Astrocyte (in vitro differentiated cells and primary cell): Measurements from ENCODE around the gene ZFHX3. TPM values are rescaled to one million over a fixed set of nuclear protein-coding genes. Genes with fewer than 3 reads are reported as not detected.

ENCODE experiments used
- DNase-seq: peaks from one replicate; pipeline ENCODE4 v3.0.0-alpha.2; 2010; ENCODE audit warnings: low read depth
- FAIRE-seq: peaks from 2 replicates; lab custom pipeline; 2011; peaks lifted over from hg19 to GRCh38; lab: Jason Lieb, UNC
- H2AFZ ChIP-seq: 2 replicates; pipeline ENCODE4 v1.6.0; 2012; ENCODE audit warnings: low read depth, low read length, inconsistent platforms
- H3K27ac ChIP-seq: 2 replicates; pipeline ENCODE4 v1.5.1; 2011; ENCODE audit warnings: low read depth, low read length, inconsistent platforms
- H3K27me3 ChIP-seq: 2 replicates; pipeline ENCODE4 v1.6.0; 2011; ENCODE audit warnings: low read length, inconsistent platforms; ENCODE audit not compliant: insufficient read depth
- H3K36me3 ChIP-seq: 2 replicates; pipeline ENCODE4 v1.5.1; 2011; ENCODE audit warnings: low read length, inconsistent platforms; ENCODE audit not compliant: insufficient read depth
- H3K4me1 ChIP-seq: 2 replicates; pipeline ENCODE4 v1.5.1; 2011; ENCODE audit warnings: low read length, inconsistent platforms; ENCODE audit not compliant: insufficient read depth
- H3K4me2 ChIP-seq: 2 replicates; pipeline ENCODE4 v1.6.0; 2012; ENCODE audit warnings: low read length, inconsistent platforms
- H3K4me3 ChIP-seq: 2 replicates; pipeline ENCODE4 v1.5.1; 2011; ENCODE audit warnings: low read depth, mild to moderate bottlenecking, low read length, inconsistent platforms; ENCODE audit not compliant: insufficient read depth
- H3K79me2 ChIP-seq: 2 replicates; pipeline ENCODE4 v1.6.0; 2012; ENCODE audit warnings: mild to moderate bottlenecking, low read length, inconsistent platforms; ENCODE audit not compliant: insufficient read depth
- H3K9ac ChIP-seq: 2 replicates; pipeline ENCODE4 v1.6.0; 2012; ENCODE audit warnings: mild to moderate bottlenecking, low read length, inconsistent platforms
- H3K9me3 ChIP-seq: 2 replicates; pipeline ENCODE4 v1.5.1; 2012; ENCODE audit warnings: low read depth, mild to moderate bottlenecking, low read length, inconsistent platforms; ENCODE audit not compliant: insufficient read depth
- H4K20me1 ChIP-seq: 2 replicates; pipeline ENCODE4 v1.6.0; 2012; ENCODE audit warnings: low read length, inconsistent platforms; ENCODE audit not compliant: insufficient read depth
- H3K27ac Mint-ChIP-seq: one replicate; pipeline ENCODE4 v1.8.0; 2021; ENCODE audit warnings: mild to moderate bottlenecking, mixed read lengths; ENCODE audit not compliant: unreplicated experiment
- H3K27me3 Mint-ChIP-seq: one replicate; pipeline ENCODE4 v1.8.0; 2021; ENCODE audit warnings: low read depth, mixed read lengths; ENCODE audit not compliant: unreplicated experiment
- H3K36me3 Mint-ChIP-seq: one replicate; pipeline ENCODE4 v1.8.0; 2021; ENCODE audit warnings: low read depth, mixed read lengths; ENCODE audit not compliant: unreplicated experiment
- H3K4me1 Mint-ChIP-seq: one replicate; pipeline ENCODE4 v1.8.0; 2021; ENCODE audit warnings: low read depth, mixed read lengths; ENCODE audit not compliant: unreplicated experiment
- H3K4me3 Mint-ChIP-seq: one replicate; pipeline ENCODE4 v1.8.0; 2021; ENCODE audit warnings: mild to moderate bottlenecking, moderate library complexity, mixed read lengths; ENCODE audit not compliant: unreplicated experiment
- H3K9me3 Mint-ChIP-seq: one replicate; pipeline ENCODE4 v1.8.0; 2021; ENCODE audit warnings: mild to moderate bottlenecking, mixed read lengths; ENCODE audit not compliant: unreplicated experiment
- CTCF ChIP-seq: IDR thresholded peaks from 2 replicates; pipeline ENCODE4 v1.5.1; 2011; ENCODE audit warnings: low read depth, mild to moderate bottlenecking, inconsistent platforms, low read length, moderate library complexity; ENCODE audit not compliant: insufficient read depth
- EZH2 ChIP-seq: IDR thresholded peaks from 2 replicates; pipeline ENCODE4 v1.6.1; 2012; ENCODE audit warnings: mild to moderate bottlenecking, low read length, inconsistent platforms; ENCODE audit not compliant: insufficient read depth
- total RNA-seq: library from RNA; stranded (reverse); gene quantifications from 2 replicates; pipeline ENCODE4 v1.2.1, GENCODE V29; 2021

The ZFHX3 gene
- total RNA-seq, 1 donor from 2014 or later, result 19.7 TPM

DNA sequence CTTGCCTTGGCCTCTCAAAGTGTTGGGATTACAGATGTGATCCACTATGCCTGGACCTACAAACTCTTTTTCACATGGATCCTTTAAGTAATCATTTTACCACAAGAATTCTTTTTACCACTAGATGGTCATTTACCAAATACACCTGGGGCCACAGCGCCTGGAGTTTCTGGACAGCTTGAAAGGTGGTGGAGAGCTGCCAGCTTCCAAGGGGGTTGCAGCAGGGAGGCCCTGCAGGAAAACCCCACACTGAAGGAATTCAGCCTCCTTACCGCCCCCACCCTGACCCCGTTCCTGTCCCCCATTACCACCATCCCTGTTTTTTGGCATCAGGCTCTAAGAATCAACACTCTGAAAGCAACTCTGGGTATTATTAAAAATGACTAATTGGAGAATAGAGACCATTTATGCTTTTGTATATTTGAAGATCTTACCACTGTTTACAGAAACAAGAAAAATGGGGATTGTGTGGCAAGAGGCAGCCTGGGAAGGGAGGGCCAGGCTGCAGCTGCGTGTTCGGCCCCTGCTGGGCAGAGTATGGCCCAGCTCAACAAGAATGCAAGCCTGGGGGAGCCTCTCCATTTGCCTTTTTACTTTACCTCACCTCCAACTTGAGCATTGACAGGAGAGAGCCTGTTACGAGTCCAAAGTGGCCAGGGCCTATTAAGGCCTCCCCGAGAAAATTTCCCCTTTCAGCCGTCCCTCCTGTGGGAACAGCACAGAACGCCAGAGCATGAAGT lies 209.9 kb downstream of the ZFHX3 start:
- Histone ChIP-seq H3K4me2 (peak overlapping the region; percentile 25), H3K4me1 (peaks cover 7% of the 10 kb centered on the region), H3K27ac (no peak overlapping the region), H3K79me2 (peaks cover 18% of the 10 kb centered on the region), H2AFZ (no peak overlapping the region), H3K27me3 (no peaks in the 10 kb centered on the region), H3K4me3 (no peak overlapping the region), H3K9me3 (no peaks in the 10 kb centered on the region), H4K20me1 (peaks cover 29% of the 10 kb centered on the region), H3K36me3 (no peaks in the 10 kb centered on the region), H3K9ac (no peak overlapping the region)
- Mint-ChIP-seq H3K4me1 (peaks cover 17% of the 10 kb centered on the region), H3K36me3 (peaks cover 2% of the 10 kb centered on the region), H3K27ac (no peak overlapping the region), H3K27me3 (no peaks in the 10 kb centered on the region), H3K4me3 (peak overlapping the region; percentile 42), H3K9me3 (no peaks in the 10 kb centered on the region)
- FAIRE-seq (no peak), DNase-seq (peak; percentile 35)
- TF ChIP-seq EZH2 (no peak), CTCF (no peak)

DNA sequence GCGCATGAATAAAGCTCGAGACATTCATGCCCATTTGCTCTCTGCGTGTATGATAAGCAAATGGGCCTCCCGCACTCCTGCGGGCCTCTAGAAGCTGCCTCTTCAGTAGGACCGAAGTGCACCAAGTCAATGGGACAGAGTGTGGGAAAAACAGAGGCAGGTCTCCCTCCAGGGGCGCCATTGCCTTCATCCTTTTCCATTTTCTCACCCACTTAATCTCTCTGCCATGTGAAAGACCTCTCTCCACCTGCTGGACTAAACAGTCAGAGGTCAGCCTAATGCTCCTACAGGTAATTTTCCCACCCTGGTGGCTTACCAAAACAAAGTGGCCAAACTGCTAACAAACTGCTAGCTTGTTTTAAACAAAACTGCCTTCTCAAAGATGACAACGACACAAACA lies 210.9 kb downstream of the ZFHX3 start:
- FAIRE-seq (no peak), DNase-seq (no peak)
- H3K27ac Mint-ChIP-seq, result no peak overlapping the region
- no peaks in the 10 kb centered on the region for H3K27me3 ChIP-seq
- H3K4me1 Mint-ChIP-seq, result peaks cover 23% of the 10 kb centered on the region
- H3K4me1 ChIP-seq, result peaks cover 7% of the 10 kb centered on the region
- no peaks in the 10 kb centered on the region for H3K9me3 ChIP-seq
- H3K4me3 ChIP-seq, result no peak overlapping the region
- H3K27me3 Mint-ChIP-seq, result no peaks in the 10 kb centered on the region
- H3K4me3 Mint-ChIP-seq, result no peak overlapping the region
- H4K20me1 ChIP-seq, result peaks cover 36% of the 10 kb centered on the region
- H3K4me2 ChIP-seq, result no peak overlapping the region
- no peaks in the 10 kb centered on the region for H3K36me3 ChIP-seq
- TF ChIP-seq EZH2 (no peak), CTCF (no peak)
- no peak overlapping the region for H3K27ac ChIP-seq
- H2AFZ ChIP-seq, result no peak overlapping the region
- H3K9ac ChIP-seq, result no peak overlapping the region
- no peaks in the 10 kb centered on the region for H3K9me3 Mint-ChIP-seq
- peaks cover 16% of the 10 kb centered on the region for H3K79me2 ChIP-seq
- H3K36me3 Mint-ChIP-seq, result peaks cover 2% of the 10 kb centered on the region

DNA sequence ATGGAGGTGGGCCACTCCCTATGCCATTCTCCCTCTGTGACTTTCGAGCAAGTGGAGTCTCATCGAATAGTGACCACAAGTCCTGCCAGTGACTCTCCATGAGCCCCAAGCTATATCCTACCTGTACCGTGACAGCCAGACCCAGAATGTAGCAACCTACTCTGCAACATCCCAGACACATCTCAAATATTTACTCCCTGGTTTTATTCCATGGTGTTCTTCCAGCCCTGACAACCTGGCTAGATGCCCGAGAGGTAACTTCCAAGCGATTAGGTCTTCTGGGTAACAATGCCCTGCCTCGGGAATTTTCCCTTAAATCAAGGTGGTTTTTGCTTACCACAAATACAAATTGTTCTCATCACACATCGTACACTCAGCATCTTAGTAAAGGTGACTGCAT lies 211.7 kb downstream of the ZFHX3 start:
- FAIRE-seq (no peak), DNase-seq (no peak)
- Mint-ChIP-seq H3K27me3 (no peaks in the 10 kb centered on the region), H3K36me3 (peaks cover 2% of the 10 kb centered on the region), H3K4me3 (no peak overlapping the region), H3K4me1 (peaks cover 23% of the 10 kb centered on the region), H3K9me3 (no peaks in the 10 kb centered on the region), H3K27ac (no peak overlapping the region)
- H4K20me1 ChIP-seq, result peaks cover 40% of the 10 kb centered on the region
- no peaks in the 10 kb centered on the region for H3K36me3 ChIP-seq
- peaks cover 4% of the 10 kb centered on the region for H3K4me1 ChIP-seq
- no peaks in the 10 kb centered on the region for H3K27me3 ChIP-seq
- H3K27ac ChIP-seq, result no peak overlapping the region
- H3K79me2 ChIP-seq, result peaks cover 13% of the 10 kb centered on the region
- H3K4me3 ChIP-seq, result no peak overlapping the region
- no peak overlapping the region for H2AFZ ChIP-seq
- TF ChIP-seq CTCF (no peak), EZH2 (no peak)
- no peak overlapping the region for H3K9ac ChIP-seq
- no peaks in the 10 kb centered on the region for H3K9me3 ChIP-seq
- no peak overlapping the region for H3K4me2 ChIP-seq
